SK-N-MC (cell line): ENCODE measurements around the gene NEK4.

ENCODE experiments used
- EZH2 ChIP-seq: fragments of 200-600 bp; sonication (generic); IDR thresholded peaks from one replicate; pipeline ENCODE4 v1.6.1; 2017; ENCODE audit warnings: antibody characterized with exemption
- FOXP2 ChIP-seq: optimal IDR thresholded peaks from 2 replicates; pipeline ENCODE3; 2011; ENCODE audit warnings: mild to moderate bottlenecking, moderate library complexity; ENCODE audit not compliant: insufficient read depth; ENCODE audit errors: extremely low read length, control extremely low read depth
- POLR2AphosphoS5 ChIP-seq: IDR thresholded peaks from 2 replicates; pipeline ENCODE4 v1.6.1; 2012; ENCODE audit warnings: mild to moderate bottlenecking, low read depth, low read length, borderline replicate concordance

DNA sequence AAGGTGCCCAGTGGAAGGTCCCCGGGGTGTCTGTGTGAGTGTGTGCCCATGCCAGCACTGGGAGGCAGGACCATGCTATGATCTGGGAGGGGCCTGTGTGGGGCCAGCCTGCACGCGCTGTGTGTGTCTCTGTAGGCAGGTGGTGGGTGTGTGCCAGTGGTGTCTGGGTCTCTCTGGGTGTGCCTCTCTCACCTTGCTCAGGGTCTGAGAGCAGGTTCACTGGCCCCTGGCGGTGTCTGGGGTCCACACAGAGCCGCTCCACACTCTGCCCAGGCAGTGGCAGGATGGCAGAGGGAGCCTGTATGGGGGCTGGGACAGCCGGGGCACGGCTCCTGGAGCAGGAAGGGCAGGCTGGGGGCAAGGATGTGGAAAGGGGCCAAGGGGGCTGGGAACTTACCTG is 47.1 kb upstream of the NEK4 start:
- TF ChIP-seq POLR2AphosphoS5, result no peak
- no peak for TF ChIP-seq EZH2
- TF ChIP-seq FOXP2, result no peak
